ENCODE measurements around the gene ALOX5.

The ALOX5 gene

GRCh38 chr10:45453639-45454255 is 79.7 kb downstream of the ALOX5 start:
- TF ChIP-seq, protein P1, sequence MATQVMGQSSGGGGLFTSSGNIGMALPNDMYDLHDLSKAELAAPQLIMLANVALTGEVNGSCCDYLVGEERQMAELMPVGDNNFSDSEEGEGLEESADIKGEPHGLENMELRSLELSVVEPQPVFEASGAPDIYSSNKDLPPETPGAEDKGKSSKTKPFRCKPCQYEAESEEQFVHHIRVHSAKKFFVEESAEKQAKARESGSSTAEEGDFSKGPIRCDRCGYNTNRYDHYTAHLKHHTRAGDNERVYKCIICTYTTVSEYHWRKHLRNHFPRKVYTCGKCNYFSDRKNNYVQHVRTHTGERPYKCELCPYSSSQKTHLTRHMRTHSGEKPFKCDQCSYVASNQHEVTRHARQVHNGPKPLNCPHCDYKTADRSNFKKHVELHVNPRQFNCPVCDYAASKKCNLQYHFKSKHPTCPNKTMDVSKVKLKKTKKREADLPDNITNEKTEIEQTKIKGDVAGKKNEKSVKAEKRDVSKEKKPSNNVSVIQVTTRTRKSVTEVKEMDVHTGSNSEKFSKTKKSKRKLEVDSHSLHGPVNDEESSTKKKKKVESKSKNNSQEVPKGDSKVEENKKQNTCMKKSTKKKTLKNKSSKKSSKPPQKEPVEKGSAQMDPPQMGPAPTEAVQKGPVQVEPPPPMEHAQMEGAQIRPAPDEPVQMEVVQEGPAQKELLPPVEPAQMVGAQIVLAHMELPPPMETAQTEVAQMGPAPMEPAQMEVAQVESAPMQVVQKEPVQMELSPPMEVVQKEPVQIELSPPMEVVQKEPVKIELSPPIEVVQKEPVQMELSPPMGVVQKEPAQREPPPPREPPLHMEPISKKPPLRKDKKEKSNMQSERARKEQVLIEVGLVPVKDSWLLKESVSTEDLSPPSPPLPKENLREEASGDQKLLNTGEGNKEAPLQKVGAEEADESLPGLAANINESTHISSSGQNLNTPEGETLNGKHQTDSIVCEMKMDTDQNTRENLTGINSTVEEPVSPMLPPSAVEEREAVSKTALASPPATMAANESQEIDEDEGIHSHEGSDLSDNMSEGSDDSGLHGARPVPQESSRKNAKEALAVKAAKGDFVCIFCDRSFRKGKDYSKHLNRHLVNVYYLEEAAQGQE (IDR thresholded peaks at IDR 0.05; ENCODE audit: insufficient read depth in 1 of 2, low read depth in 2 of 2, low read length in 2 of 2) = no peak
- no peak for TF ChIP-seq POLR2AphosphoS5 (IDR thresholded peaks at IDR 0.05; ENCODE audit: low read depth, low read length)
- TF ChIP-seq SIN3A (IDR thresholded peaks at IDR 0.05; ENCODE audit: borderline replicate concordance, insufficient read depth, low read length) = no peak
- no peak for TF ChIP-seq FOXP2 (optimal IDR thresholded peaks at IDR 0.05; ENCODE audit: borderline replicate concordance, extremely low read depth, extremely low read length, insufficient read depth)
- no peak for TF ChIP-seq TAF1 (IDR thresholded peaks at IDR 0.05; ENCODE audit: borderline replicate concordance, insufficient read depth, low read length)

DNA sequence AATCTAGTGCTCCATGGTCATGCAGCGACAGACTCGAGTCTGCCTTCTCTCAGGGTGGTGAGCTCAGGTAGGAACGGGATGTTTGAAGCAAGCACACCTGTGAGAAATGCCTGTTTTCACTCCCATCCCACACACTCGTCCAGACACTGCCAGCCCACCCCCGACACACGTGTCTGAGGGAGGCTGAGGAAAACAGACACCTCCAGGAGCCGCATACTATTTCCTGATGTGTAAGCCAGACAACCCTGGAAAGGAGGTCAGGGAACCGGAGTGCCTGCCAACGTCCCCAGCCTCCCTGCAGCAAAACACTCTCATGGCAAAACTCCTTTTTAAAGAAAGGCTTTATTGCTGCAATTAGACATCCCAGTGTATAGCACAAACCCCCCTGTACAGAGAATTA is 80.2 kb downstream of the ALOX5 start:
- TF ChIP-seq FOXP2 (optimal IDR thresholded peaks at IDR 0.05; ENCODE audit: borderline replicate concordance, extremely low read depth, extremely low read length, insufficient read depth) (no peak), POLR2AphosphoS5 (IDR thresholded peaks at IDR 0.05; ENCODE audit: low read depth, low read length) (no peak)

GRCh38 chr10:45454859-45455258 is 80.8 kb downstream of the ALOX5 start:
- TF ChIP-seq SIN3A (IDR thresholded peaks at IDR 0.05; ENCODE audit: borderline replicate concordance, insufficient read depth, low read length) (no peak), POLR2AphosphoS5 (IDR thresholded peaks at IDR 0.05; ENCODE audit: low read depth, low read length) (no peak), FOXP2 (optimal IDR thresholded peaks at IDR 0.05; ENCODE audit: borderline replicate concordance, extremely low read depth, extremely low read length, insufficient read depth) (no peak), TAF1 (IDR thresholded peaks at IDR 0.05; ENCODE audit: borderline replicate concordance, insufficient read depth, low read length) (no peak)
- TF ChIP-seq, protein P1 (IDR thresholded peaks at IDR 0.05; ENCODE audit: insufficient read depth in 1 of 2, low read depth in 2 of 2, low read length in 2 of 2) = no peak

GRCh38 chr10:45456233-45456632 is 82.2 kb downstream of the ALOX5 start:
- no peak for TF ChIP-seq FOXP2 (optimal IDR thresholded peaks at IDR 0.05; ENCODE audit: borderline replicate concordance, extremely low read depth, extremely low read length, insufficient read depth)
- TF ChIP-seq, protein P1 (IDR thresholded peaks at IDR 0.05; ENCODE audit: insufficient read depth in 1 of 2, low read depth in 2 of 2, low read length in 2 of 2) = no peak
- no peak for TF ChIP-seq TAF1 (IDR thresholded peaks at IDR 0.05; ENCODE audit: borderline replicate concordance, insufficient read depth, low read length)
- TF ChIP-seq POLR2AphosphoS5 (IDR thresholded peaks at IDR 0.05; ENCODE audit: low read depth, low read length) = no peak
- no peak for TF ChIP-seq SIN3A (IDR thresholded peaks at IDR 0.05; ENCODE audit: borderline replicate concordance, insufficient read depth, low read length)

GRCh38 chr10:45456822-45457221 is 82.8 kb downstream of the ALOX5 start:
- no peak for TF ChIP-seq SIN3A (IDR thresholded peaks at IDR 0.05; ENCODE audit: borderline replicate concordance, insufficient read depth, low read length)

GRCh38 chr10:45457487-45457886 is 83.5 kb downstream of the ALOX5 start:
- no peak for TF ChIP-seq POLR2AphosphoS5 (IDR thresholded peaks at IDR 0.05; ENCODE audit: low read depth, low read length)
- TF ChIP-seq FOXP2 (optimal IDR thresholded peaks at IDR 0.05; ENCODE audit: borderline replicate concordance, extremely low read depth, extremely low read length, insufficient read depth) = no peak
- TF ChIP-seq SIN3A (IDR thresholded peaks at IDR 0.05; ENCODE audit: borderline replicate concordance, insufficient read depth, low read length) = no peak
- TF ChIP-seq TAF1 (IDR thresholded peaks at IDR 0.05; ENCODE audit: borderline replicate concordance, insufficient read depth, low read length) = no peak
- TF ChIP-seq, protein P1 (IDR thresholded peaks at IDR 0.05; ENCODE audit: insufficient read depth in 1 of 2, low read depth in 2 of 2, low read length in 2 of 2) = no peak
